HCT116 (cell line): ENCODE measurements around the gene C1orf53. TPM values are rescaled to one million over a fixed set of nuclear protein-coding genes. Genes with fewer than 3 reads are reported as not detected.

ENCODE experiments used
- ATAC-seq: fragments of 200-7000 bp; cut with Tn5 transposase; 2 replicates; pipeline ENCODE4 v1.9.1; 2020; ENCODE audit warnings: mild to moderate bottlenecking, moderate library complexity
- BruUV-seq: library from RNA; stranded (reverse); fragments of 400-500 nt; replicated peaks from 2 replicates; lab custom pipeline; 2021; lab: Mats Ljungman, UMichigan
- CTCF ChIA-PET: fragments of 300-600 bp; sonication (Branson Sonifier 250); formaldehyde crosslinking; loops from one replicate; lab custom pipeline; 2021; ENCODE audit warnings: antibody characterized with exemption; lab: Charles Lee
- POLR2A ChIA-PET: fragments of 300-600, 350-600 bp; sonication (Branson Sonifier 250); formaldehyde crosslinking; loops from one replicate; lab custom pipeline; 2021; ENCODE audit warnings: antibody characterized with exemption; lab: Charles Lee
- RAD21 ChIA-PET, 2 experiments: fragments of 300-600 bp; sonication (Branson Sonifier 250); formaldehyde crosslinking; loops; one replicate each; lab custom pipeline; 2023; ENCODE audit warnings: low total read pairs in 2 of 2; ENCODE audit not compliant: uncharacterized antibody in 2 of 2, unreplicated experiment in 2 of 2, low non-redundant PET in 1 of 2; lab: Charles Lee
- DNase-seq: peaks from one replicate; pipeline ENCODE4 v3.0.0-alpha.2; 2010; ENCODE audit warnings: low read depth, low spot score
- H2AFZ ChIP-seq: fragments of 200-600 bp; shearing (Covaris generic), sonication (generic); 2 replicates; pipeline ENCODE4 v1.6.1; 2017; ENCODE audit warnings: low read depth, mixed run types, mixed read lengths, antibody characterized with exemption, low read length; ENCODE audit not compliant: poor library complexity, severe bottlenecking
- H3K27ac ChIP-seq: 2 replicates; pipeline ENCODE4 v1.5.1; 2012; ENCODE audit warnings: low read depth, low read length
- H3K27me3 ChIP-seq: fragments of 200-600 bp; sonication (generic); 2 replicates; pipeline ENCODE4 v1.6.1; 2016; ENCODE audit warnings: mixed run types, low read length, mixed read lengths; ENCODE audit not compliant: insufficient read depth
- H3K36me3 ChIP-seq, 2 experiments: fragments of 200-500 bp in 1 of 2; fragments of 200-600 bp in 1 of 2; sonication (Bioruptor generic) in 1 of 2; sonication (generic) in 1 of 2; 2 replicates each; pipeline versions ENCODE4 v1.5.1 to v1.6.1; 2014 to 2016; ENCODE audit warnings: low read length in 2 of 2, inconsistent platforms in 1 of 2, mixed read lengths in 1 of 2, mixed run types in 1 of 2; ENCODE audit not compliant: insufficient read depth in 2 of 2, control insufficient read depth in 1 of 2
- H3K4me1 ChIP-seq, 2 experiments: fragments of 200-600 bp in 1 of 2; sonication (generic) in 1 of 2; 2 replicates each; pipeline versions ENCODE4 v1.5.1 to v1.6.1; 2012 to 2017; ENCODE audit warnings: low read length in 2 of 2, inconsistent platforms in 1 of 2, mild to moderate bottlenecking in 1 of 2, mixed read lengths in 1 of 2, mixed run types in 1 of 2, moderate library complexity in 1 of 2; ENCODE audit not compliant: insufficient read depth in 2 of 2, control insufficient read depth in 1 of 2
- H3K4me2 ChIP-seq: fragments of 200-600 bp; sonication (generic); 2 replicates; pipeline ENCODE4 v1.6.1; 2017; ENCODE audit warnings: mixed run types, low read length, mixed read lengths
- H3K4me3 ChIP-seq, 2 experiments: fragments of 200-600 bp in 1 of 2; sonication (generic) in 1 of 2; replicated peaks in 1 of 2; 2 replicates each; pipeline ENCODE4 v1.5.1; 2011 to 2016; ENCODE audit warnings: low read length in 2 of 2, control low read depth in 1 of 2, low read depth in 1 of 2, mild to moderate bottlenecking in 1 of 2, mixed read lengths in 1 of 2, mixed run types in 1 of 2
- H3K79me2 ChIP-seq: fragments of 200-600 bp; sonication (generic); 2 replicates; pipeline ENCODE4 v1.6.1; 2017; ENCODE audit warnings: mild to moderate bottlenecking, mixed run types, low read length, moderate library complexity, mixed read lengths; ENCODE audit not compliant: insufficient read depth
- H3K9ac ChIP-seq: fragments of 200-600 bp; sonication (generic); 2 replicates; pipeline ENCODE4 v1.6.1; 2016; ENCODE audit warnings: low read length, mixed read lengths
- H3K9me2 ChIP-seq: fragments of 200-600 bp; sonication (generic), shearing (Covaris generic); 2 replicates; pipeline ENCODE4 v1.6.1; 2017; ENCODE audit warnings: mixed run types, mild to moderate bottlenecking, moderate library complexity; ENCODE audit not compliant: insufficient read depth
- H3K9me3 ChIP-seq, 2 experiments: fragments of 200-500 bp in 1 of 2; fragments of 200-600 bp in 1 of 2; sonication (Bioruptor generic) in 1 of 2; sonication (generic) in 1 of 2; 2 replicates each; pipeline ENCODE4 v1.6.1; 2014 to 2017; ENCODE audit warnings: low read length in 2 of 2, mixed read lengths in 2 of 2, inconsistent platforms in 1 of 2, low read depth in 1 of 2, mild to moderate bottlenecking in 1 of 2, mixed run types in 1 of 2, moderate library complexity in 1 of 2; ENCODE audit not compliant: control insufficient read depth in 1 of 2, insufficient read depth in 1 of 2
- H4K20me1 ChIP-seq: fragments of 200-600 bp; sonication (generic), shearing (Covaris generic); 2 replicates; pipeline ENCODE4 v1.6.1; 2017; ENCODE audit warnings: mixed run types, mild to moderate bottlenecking, moderate library complexity; ENCODE audit not compliant: insufficient read depth
- CBX3 ChIP-seq: IDR thresholded peaks from 2 replicates; pipeline ENCODE4 v1.6.1; 2012; ENCODE audit warnings: low read depth
- CEBPB ChIP-seq: IDR thresholded peaks from 2 replicates; pipeline ENCODE4 v1.6.1; 2012; ENCODE audit warnings: low read depth
- EGR1 ChIP-seq: IDR thresholded peaks from 2 replicates; pipeline ENCODE4 v1.6.1; 2012; ENCODE audit warnings: low read depth
- ELF1 ChIP-seq: IDR thresholded peaks from 2 replicates; pipeline ENCODE4 v1.6.1; 2012; ENCODE audit warnings: low read depth, borderline replicate concordance
- EZH2phosphoT487 ChIP-seq: fragments of 200-600 bp; IDR thresholded peaks from 2 replicates; pipeline ENCODE4 v1.6.1; 2018; ENCODE audit warnings: antibody characterized with exemption, borderline replicate concordance
- FOSL1 ChIP-seq: IDR thresholded peaks from 2 replicates; pipeline ENCODE4 v1.6.1; 2012; ENCODE audit warnings: low read depth
- MAX ChIP-seq: IDR thresholded peaks from 2 replicates; pipeline ENCODE4 v1.6.1; 2012
- POLR2A ChIP-seq: IDR thresholded peaks from 2 replicates; pipeline ENCODE4 v1.7.0; 2011; ENCODE audit warnings: borderline replicate concordance; ENCODE audit not compliant: insufficient read depth, insufficient read length; ENCODE audit errors: extremely low read depth
- RAD21 ChIP-seq: IDR thresholded peaks from 2 replicates; pipeline ENCODE4 v1.6.1; 2012; ENCODE audit warnings: low read depth, mild to moderate bottlenecking
- SIN3A ChIP-seq: IDR thresholded peaks from 2 replicates; pipeline ENCODE4 v1.6.1; 2012; ENCODE audit warnings: low read depth
- SP1 ChIP-seq: IDR thresholded peaks from 2 replicates; pipeline ENCODE4 v1.6.1; 2012; ENCODE audit warnings: low read depth
- YY1 ChIP-seq: IDR thresholded peaks from 2 replicates; pipeline ENCODE4 v1.6.1; 2011; ENCODE audit warnings: low read length, low read depth, moderate library complexity, mild to moderate bottlenecking; ENCODE audit not compliant: insufficient replicate concordance; ENCODE audit errors: extremely low read depth
- ZFX ChIP-seq: fragments of 450-650 bp; IDR thresholded peaks from 2 replicates; pipeline ENCODE4 v1.6.1; 2017
- ZNF274 ChIP-seq: fragments of 200-500 bp; sonication (Bioruptor generic); IDR thresholded peaks from 2 replicates; pipeline ENCODE4 v1.6.1; 2014; ENCODE audit warnings: mild to moderate bottlenecking, low read depth, low read length, inconsistent platforms
- intact Hi-C: fragments of 100-400 bp; cut with micrococcal nuclease; formaldehyde crosslinking; loops from 2 replicates; pipeline ENCODE4 v1.10.0; 2022
- total RNA-seq: library from RNA; stranded (reverse); gene quantifications from one replicate; pipeline ENCODE4 v1.2.1, GENCODE V29; 2021; ENCODE audit not compliant: unreplicated experiment
- TF ChIP-seq, protein P1 (sequence below): IDR thresholded peaks from 2 replicates; pipeline ENCODE4 v1.6.1; 2012
- TF ChIP-seq, protein P2 (sequence below), 3 experiments: fragments of 200-600 bp in 1 of 3; sonication (generic) in 1 of 3; IDR thresholded peaks in 2 of 3; conservative IDR thresholded peaks in 1 of 3; 2 replicates each; pipeline ENCODE4 v1.5.1; 2012 to 2017; ENCODE audit warnings: low read depth in 2 of 3, low read length in 2 of 3, antibody characterized with exemption in 1 of 3, borderline replicate concordance in 1 of 3, control low read depth in 1 of 3, mild to moderate bottlenecking in 1 of 3, mixed read lengths in 1 of 3, mixed run types in 1 of 3, moderate library complexity in 1 of 3; ENCODE audit not compliant: insufficient read depth in 1 of 3
- TF ChIP-seq, protein P3 (sequence below): IDR thresholded peaks from 2 replicates; pipeline ENCODE4 v1.6.1; 2011; ENCODE audit warnings: mild to moderate bottlenecking, low read length, moderate library complexity; ENCODE audit not compliant: insufficient replicate concordance; ENCODE audit errors: extremely low read depth

C1orf53 gene
- total RNA-seq, 1 experiment from 2014 or later = 4.2 TPM

DNA sequence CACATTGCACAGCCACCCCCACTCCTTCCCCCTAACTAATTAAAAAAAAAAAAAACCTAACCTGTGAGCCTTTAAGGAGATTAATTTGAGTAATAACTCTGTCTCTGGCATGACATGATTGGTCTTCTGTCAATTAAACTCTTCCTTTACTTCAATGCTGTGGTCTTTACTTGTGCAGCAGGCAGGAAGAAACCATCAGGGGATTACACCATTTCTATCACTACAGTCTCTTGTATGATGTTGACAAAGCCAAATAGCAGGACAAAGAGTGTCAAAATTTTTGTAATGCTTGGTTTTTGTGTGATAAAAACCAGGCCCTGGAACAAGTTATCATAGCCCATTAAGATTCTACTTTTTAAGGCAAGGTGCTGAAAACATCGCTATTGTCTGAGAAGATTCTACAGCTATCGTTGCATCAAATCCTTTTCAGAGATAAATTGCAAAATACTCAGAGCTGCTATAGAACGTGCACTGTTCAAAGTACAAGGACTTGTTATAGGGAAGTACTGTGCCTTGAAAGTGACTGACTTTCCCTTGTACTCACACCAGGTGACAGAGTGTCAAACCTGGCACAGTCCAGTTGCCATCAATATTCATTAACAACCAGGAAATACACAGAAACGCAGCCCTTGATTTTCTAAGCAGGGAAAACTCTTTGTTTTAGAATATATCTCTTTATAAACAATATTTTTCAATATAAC is 52.4 kb downstream of the C1orf53 start (continued):
- no peak for TF ChIP-seq ELF1
- TF ChIP-seq POLR2A = no peak
- no peak for TF ChIP-seq YY1
- no peak for TF ChIP-seq RAD21
- TF ChIP-seq, protein P1, sequence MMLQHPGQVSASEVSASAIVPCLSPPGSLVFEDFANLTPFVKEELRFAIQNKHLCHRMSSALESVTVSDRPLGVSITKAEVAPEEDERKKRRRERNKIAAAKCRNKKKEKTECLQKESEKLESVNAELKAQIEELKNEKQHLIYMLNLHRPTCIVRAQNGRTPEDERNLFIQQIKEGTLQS = no peak
- no peak for TF ChIP-seq ZFX
- no peak for TF ChIP-seq CBX3
- TF ChIP-seq, all 23 proteins: peak for 0

GRCh38 chr1:197955486-197956394 is 53.3 kb downstream of the C1orf53 start:
- BruUV-seq = no TSS peak
- RAD21 ChIA-PET = no interaction called here
- CTCF ChIA-PET = no interaction called here
- TF ChIP-seq, protein P2, sequence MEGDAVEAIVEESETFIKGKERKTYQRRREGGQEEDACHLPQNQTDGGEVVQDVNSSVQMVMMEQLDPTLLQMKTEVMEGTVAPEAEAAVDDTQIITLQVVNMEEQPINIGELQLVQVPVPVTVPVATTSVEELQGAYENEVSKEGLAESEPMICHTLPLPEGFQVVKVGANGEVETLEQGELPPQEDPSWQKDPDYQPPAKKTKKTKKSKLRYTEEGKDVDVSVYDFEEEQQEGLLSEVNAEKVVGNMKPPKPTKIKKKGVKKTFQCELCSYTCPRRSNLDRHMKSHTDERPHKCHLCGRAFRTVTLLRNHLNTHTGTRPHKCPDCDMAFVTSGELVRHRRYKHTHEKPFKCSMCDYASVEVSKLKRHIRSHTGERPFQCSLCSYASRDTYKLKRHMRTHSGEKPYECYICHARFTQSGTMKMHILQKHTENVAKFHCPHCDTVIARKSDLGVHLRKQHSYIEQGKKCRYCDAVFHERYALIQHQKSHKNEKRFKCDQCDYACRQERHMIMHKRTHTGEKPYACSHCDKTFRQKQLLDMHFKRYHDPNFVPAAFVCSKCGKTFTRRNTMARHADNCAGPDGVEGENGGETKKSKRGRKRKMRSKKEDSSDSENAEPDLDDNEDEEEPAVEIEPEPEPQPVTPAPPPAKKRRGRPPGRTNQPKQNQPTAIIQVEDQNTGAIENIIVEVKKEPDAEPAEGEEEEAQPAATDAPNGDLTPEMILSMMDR (IDR thresholded peaks at IDR 0.05 in 2 of 3, conservative IDR thresholded peaks at IDR 0.05 in 1 of 3; ENCODE audit: borderline replicate concordance in 1 of 3, insufficient read depth in 1 of 3, low read depth in 2 of 3, low read length in 2 of 3) = no peak
- TF ChIP-seq ZFX = no peak
- TF ChIP-seq ELF1 = no peak
- TF ChIP-seq, protein P1 = no peak
- no peak for TF ChIP-seq MAX
- TF ChIP-seq FOSL1 = no peak
- TF ChIP-seq ZNF274 = no peak
- no peak for TF ChIP-seq CEBPB
- TF ChIP-seq CBX3 = no peak
- TF ChIP-seq, protein P3, sequence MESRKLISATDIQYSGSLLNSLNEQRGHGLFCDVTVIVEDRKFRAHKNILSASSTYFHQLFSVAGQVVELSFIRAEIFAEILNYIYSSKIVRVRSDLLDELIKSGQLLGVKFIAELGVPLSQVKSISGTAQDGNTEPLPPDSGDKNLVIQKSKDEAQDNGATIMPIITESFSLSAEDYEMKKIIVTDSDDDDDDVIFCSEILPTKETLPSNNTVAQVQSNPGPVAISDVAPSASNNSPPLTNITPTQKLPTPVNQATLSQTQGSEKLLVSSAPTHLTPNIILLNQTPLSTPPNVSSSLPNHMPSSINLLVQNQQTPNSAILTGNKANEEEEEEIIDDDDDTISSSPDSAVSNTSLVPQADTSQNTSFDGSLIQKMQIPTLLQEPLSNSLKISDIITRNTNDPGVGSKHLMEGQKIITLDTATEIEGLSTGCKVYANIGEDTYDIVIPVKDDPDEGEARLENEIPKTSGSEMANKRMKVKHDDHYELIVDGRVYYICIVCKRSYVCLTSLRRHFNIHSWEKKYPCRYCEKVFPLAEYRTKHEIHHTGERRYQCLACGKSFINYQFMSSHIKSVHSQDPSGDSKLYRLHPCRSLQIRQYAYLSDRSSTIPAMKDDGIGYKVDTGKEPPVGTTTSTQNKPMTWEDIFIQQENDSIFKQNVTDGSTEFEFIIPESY = no peak
- no peak for TF ChIP-seq EZH2phosphoT487
- TF ChIP-seq EGR1 = no peak
- no peak for TF ChIP-seq POLR2A
- TF ChIP-seq YY1 = no peak
- TF ChIP-seq SIN3A = no peak
- no peak for TF ChIP-seq RAD21
- TF ChIP-seq SP1 = no peak

More at GRCh38 chr1:197955486-197956394, 53.3 kb downstream of the C1orf53 start:
- ATAC-seq (no peak), DNase-seq (no peak)
- no peaks in the 10 kb centered on the region for H3K36me3 ChIP-seq
- no peaks in the 10 kb centered on the region for H4K20me1 ChIP-seq
- no peak overlapping the region for H3K4me3 ChIP-seq
- H3K4me1 ChIP-seq = no peaks in the 10 kb centered on the region
- no peaks in the 10 kb centered on the region for H3K9me2 ChIP-seq
- no peak overlapping the region for H3K9ac ChIP-seq
- no peaks in the 10 kb centered on the region for H3K9me3 ChIP-seq
- no peak overlapping the region for H3K27ac ChIP-seq
- intact Hi-C loops = no loop called here
- H3K4me2 ChIP-seq = no peak overlapping the region
- H2AFZ ChIP-seq = no peak overlapping the region
- no peaks in the 10 kb centered on the region for H3K27me3 ChIP-seq
- POLR2A ChIA-PET = no interaction called here
- H3K79me2 ChIP-seq = no peaks in the 10 kb centered on the region
